Motor neuron (in vitro differentiated cells): ENCODE results near the gene KCNK5. TPM values are rescaled to one million over a fixed set of nuclear protein-coding genes. Genes with fewer than 3 reads are reported as not detected.

ENCODE experiments used
- ATAC-seq, 8 experiments: fragments of 200-7000 bp; cut with Tn5 transposase; replicated peaks in 6 of 8; 2 replicates each; pipeline ENCODE4 v1.8.0; 2021; ENCODE audit warnings: mild to moderate bottlenecking in 8 of 8, moderate library complexity in 8 of 8
- H3K27ac ChIP-seq, 2 donors: fragments of 250-450 bp; sonication (Bioruptor Pico); 2 replicates each; pipeline ENCODE4 v1.9.0; 2021; ENCODE audit warnings: antibody characterized with exemption in 2 of 2, mild to moderate bottlenecking in 2 of 2, moderate library complexity in 1 of 2
- H3K4me1 ChIP-seq, 2 donors: fragments of 250-450 bp; sonication (Bioruptor Pico); replicated peaks in 1 of 2; 2 replicates each; pipeline ENCODE4 v1.6.1; 2021; ENCODE audit warnings: antibody characterized with exemption in 2 of 2, mild to moderate bottlenecking in 2 of 2, moderate library complexity in 1 of 2
- H3K4me3 ChIP-seq, 5 donors: fragments of 250-450 bp; sonication (Bioruptor Pico); 2 replicates each; pipeline ENCODE4 v1.9.0; 2021; ENCODE audit warnings: antibody characterized with exemption in 5 of 5, mild to moderate bottlenecking in 5 of 5, moderate library complexity in 4 of 5
- WGBS, 10 experiments: fragments of 450-650 bp; shearing (Covaris generic); methylation state at CpG; one replicate each; pipeline ENCODE4 v1.0.0; 2022; 5-methylcytosine and 5-hydroxymethylcytosine counted together
- in situ Hi-C, 9 experiments: fragments of 400-800 bp; cut with MboI; loops; one replicate each; pipeline ENCODE4 v1.15.0; 2021; ENCODE audit warnings: low sequenced_read_pairs in 9 of 9, low pct_unique_long_range_greater_than_20kb in 2 of 9; ENCODE audit not compliant: unreplicated experiment in 9 of 9
- total RNA-seq, 8 experiments: library from RNA; unstranded; fragments of 300-600 nt; gene quantifications; 2 replicates each; pipeline versions ENCODE4 v1.2.3 to v1.2.4, GENCODE V29; 2022

KCNK5 gene
- total RNA-seq, 8 experiments from 2014 or later: 0.14 to 36.6 (median 2.5) TPM

- ATAC-seq: no peak
- in situ Hi-C loops: no loop called here
- no peak overlapping the region for H3K4me3 ChIP-seq
These were observed 2.4 kb upstream of the KCNK5 start for GRCh38 chr6:39231521-39232243.

GRCh38 chr6:39230654-39231035, 1.4 kb upstream of the KCNK5 start:
- Histone ChIP-seq H3K27ac (peak overlapping the region; percentile 55 to 82), H3K4me1 (peaks cover 40 to 43% of the 10 kb centered on the region in 2 donors), H3K4me3 (no peak overlapping the region)
- in situ Hi-C loops: no loop called here
- no peak for ATAC-seq
- 58 to 100% (median 64%) methylated on average over 1 to 2 of the region's 3 CpGs; no CpG with 5 or more reads in 4 of the 10 experiments for WGBS, 10 experiments

More at GRCh38 chr6:39231521-39232243, 2.4 kb upstream of the KCNK5 start:
- Histone ChIP-seq H3K27ac (peak overlapping the region; percentile 55 to 82), H3K4me1 (peaks cover 35 to 39% of the 10 kb centered on the region in 2 donors)
- WGBS, 10 experiments: 8 to 72% (median 22%) methylated on average over 1 to 6 of the region's 7 CpGs; no CpG with 5 or more reads in 1 of the 10 experiments

- Histone ChIP-seq H3K27ac (no peak overlapping the region), H3K4me1 (peaks cover 57 to 60% of the 10 kb centered on the region in 2 donors), H3K4me3 (peak overlapping the region; percentile 41 to 53 (median 45))
- 0 to 100% (median 4%) methylated on average over 1 to 14 of the region's 41 CpGs; no CpG with 5 or more reads in 4 of the 10 experiments for whole genome bisulfite sequencing, 10 experiments
- in situ Hi-C loops: no loop called here
- ATAC-seq: no peak
These were observed 934 bp downstream of the KCNK5 start for GRCh38 chr6:39228111-39228971.

- no peak overlapping the region for H3K4me3 ChIP-seq
These were observed 1.8 kb downstream of the KCNK5 start for GRCh38 chr6:39227476-39227875.

GRCh38 chr6:39226639-39227329, 2.5 kb downstream of the KCNK5 start:
- no peak for ATAC-seq
- in situ Hi-C loops: no loop called here
- Histone ChIP-seq H3K27ac (no peak overlapping the region), H3K4me3 (no peak overlapping the region), H3K4me1 (peaks cover 51 to 54% of the 10 kb centered on the region in 2 donors)
- 40 to 100% (median 50%) methylated on average over 1 to 9 of the region's 10 CpGs; no CpG with 5 or more reads in 3 of the 10 experiments for WGBS, 10 experiments

More at GRCh38 chr6:39227476-39227875, 1.8 kb downstream of the KCNK5 start:
- WGBS, 10 experiments: 0 to 70% (median 52%) methylated on average over 1 to 5 of the region's 9 CpGs; no CpG with 5 or more reads in 2 of the 10 experiments
- ATAC-seq: no peak
- H3K27ac ChIP-seq: no peak overlapping the region
- in situ Hi-C loops: no loop called here
- peaks cover 57 to 60% of the 10 kb centered on the region in 2 donors for H3K4me1 ChIP-seq

GRCh38 chr6:39225946-39226437, 3.3 kb downstream of the KCNK5 start:
- H3K4me3 ChIP-seq: no peak overlapping the region
- peaks cover 43 to 46% of the 10 kb centered on the region in 2 donors for H3K4me1 ChIP-seq
- 65 to 93% (median 80%) methylated on average over 2 to 5 of the region's 6 CpGs; no CpG with 5 or more reads in 2 of the 10 experiments for WGBS, 10 experiments
- in situ Hi-C loops: no loop called here
- ATAC-seq: no peak
- H3K27ac ChIP-seq: no peak overlapping the region

GRCh38 chr6:39225543-39225942, 3.7 kb downstream of the KCNK5 start:
- peaks cover 38 to 41% of the 10 kb centered on the region in 2 donors for H3K4me1 ChIP-seq
- ATAC-seq: no peak
- WGBS, 10 experiments: 60 to 100% (median 94%) methylated on average over 1 of the region's 4 CpGs; no CpG with 5 or more reads in 6 of the 10 experiments
- in situ Hi-C loops: no loop called here
- H3K4me3 ChIP-seq: no peak overlapping the region
- no peak overlapping the region for H3K27ac ChIP-seq

- WGBS, 10 experiments: 11 to 100% (median 61%) methylated on average over 1 to 5 of the region's 5 CpGs
- H3K4me3 ChIP-seq: no peak overlapping the region
- peaks cover 33 to 36% of the 10 kb centered on the region in 2 donors for H3K4me1 ChIP-seq
- in situ Hi-C loops: no loop called here
- no peak for ATAC-seq
- no peak overlapping the region for H3K27ac ChIP-seq
These were observed 4.6 kb downstream of the KCNK5 start for GRCh38 chr6:39224523-39225182.

GRCh38 chr6:39224011-39224410, 5.3 kb downstream of the KCNK5 start:
- in situ Hi-C loops: no loop called here
- Histone ChIP-seq H3K4me1 (peaks cover 33 to 40% of the 10 kb centered on the region in 2 donors), H3K27ac (no peak overlapping the region), H3K4me3 (no peak overlapping the region)
- WGBS, 10 experiments: 0 to 88% (median 79%) methylated on average over 1 to 2 of the region's 2 CpGs; no CpG with 5 or more reads in 4 of the 10 experiments
- no peak for ATAC-seq

GRCh38 chr6:39223555-39223954, 5.7 kb downstream of the KCNK5 start:
- Histone ChIP-seq H3K4me3 (no peak overlapping the region), H3K27ac (no peak overlapping the region), H3K4me1 (peaks cover 33 to 41% of the 10 kb centered on the region in 2 donors)
- in situ Hi-C loops: no loop called here
- ATAC-seq: no peak
- WGBS, 10 experiments: 10 to 83% (median 48%) methylated on average over 1 to 3 of the region's 3 CpGs; no CpG with 5 or more reads in 6 of the 10 experiments

GRCh38 chr6:39223061-39223460, 6.2 kb downstream of the KCNK5 start:
- ATAC-seq: no peak
- H3K4me3 ChIP-seq: no peak overlapping the region
- in situ Hi-C loops: no loop called here
- 33 to 100% (median 95%) methylated on average over 1 to 4 of the region's 5 CpGs; no CpG with 5 or more reads in 2 of the 10 experiments for WGBS, 10 experiments
- H3K4me1 ChIP-seq: peaks cover 32 to 41% of the 10 kb centered on the region in 2 donors
- H3K27ac ChIP-seq: no peak overlapping the region
